Stimulated activated CD8-positive, alpha-beta memory T cell treated with anti-CD3 and anti-CD28 coated beads, Interleukin-4, amount 100 ng/mL, for 1 hour (primary cell): ENCODE measurements around the gene SLC2A1.

Experiments used
- DNase-seq, 2 donors: peaks; one replicate each; pipeline ENCODE4 v3.0.0-alpha.2; 2020; ENCODE audit warnings: low read depth in 2 of 2, low spot score in 1 of 2

Gene SLC2A1

DNA sequence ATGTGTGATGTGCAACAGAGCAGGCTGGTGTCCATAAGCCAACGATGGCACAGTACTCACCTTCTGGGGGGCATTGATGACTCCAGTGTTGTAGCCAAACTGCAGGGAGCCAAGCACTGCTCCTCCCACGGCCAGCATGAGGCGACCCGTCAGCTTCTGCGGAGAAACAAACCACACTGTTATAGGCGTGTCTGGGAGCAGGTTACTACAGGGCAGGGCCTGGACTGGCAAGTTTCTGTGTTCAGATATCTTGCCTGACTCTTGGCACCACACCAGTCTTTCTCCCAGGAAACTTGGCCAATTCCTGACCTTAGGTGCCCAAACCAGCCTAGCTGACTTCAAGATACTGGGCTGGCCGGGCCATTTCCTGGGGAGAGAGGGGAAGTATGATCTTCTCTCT, 15.5 kb downstream of the SLC2A1 start:
- no peak for DNase-seq

DNA sequence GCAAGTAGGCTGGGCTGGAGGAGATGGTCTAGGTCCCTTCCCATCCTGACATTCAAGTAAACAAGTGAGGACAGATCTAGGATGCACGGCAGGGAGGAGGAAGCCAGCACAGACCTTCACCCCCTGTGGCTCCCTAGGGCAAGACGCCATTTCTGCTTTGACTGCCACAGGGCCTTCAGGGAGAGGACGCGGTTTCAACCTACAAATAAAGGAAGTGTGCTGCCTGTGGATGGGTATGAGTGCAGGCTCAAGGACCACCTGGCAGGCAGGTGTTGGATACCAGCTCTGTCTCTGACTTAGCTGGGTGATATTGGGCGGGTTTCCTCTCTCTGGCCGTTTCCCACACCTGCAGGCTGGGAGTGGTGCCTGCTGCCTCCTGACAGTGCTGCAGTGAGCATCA, 16.2 kb downstream of the SLC2A1 start:
- no peak for DNase-seq

DNA sequence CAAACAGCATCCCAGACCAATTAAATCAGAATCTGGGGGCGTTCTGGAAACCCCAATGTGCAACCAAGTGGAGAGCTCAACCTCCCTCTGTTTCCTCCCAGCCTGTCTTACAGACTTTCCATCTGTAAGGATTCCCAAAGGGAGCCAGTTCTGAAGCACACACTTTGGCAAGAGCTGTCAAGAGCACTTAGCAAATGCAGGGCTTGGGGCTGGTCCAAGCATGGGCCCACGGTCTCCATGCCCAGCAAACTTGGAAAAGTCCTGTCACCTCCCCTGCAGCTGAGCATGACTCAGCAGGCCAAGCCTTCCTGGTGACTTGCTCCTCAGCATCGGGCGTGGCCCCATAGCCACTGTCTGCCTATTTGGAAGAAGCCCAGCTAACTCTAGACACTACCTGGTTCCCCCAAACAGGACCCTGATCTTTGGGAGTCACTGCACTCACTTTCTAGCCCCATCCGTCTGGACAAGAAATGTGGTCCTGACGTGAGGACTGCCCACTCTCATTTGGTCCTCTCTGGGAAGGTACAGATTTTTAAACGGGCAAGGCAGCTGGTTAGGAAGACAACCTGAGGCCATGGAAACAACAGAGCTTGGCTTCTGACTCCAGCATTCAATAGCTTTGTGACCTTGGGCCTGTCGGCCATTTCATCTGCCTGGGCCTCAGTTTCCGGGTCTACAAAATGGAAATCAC, 16.9 kb downstream of the SLC2A1 start:
- DNase-seq = no peak

DNA sequence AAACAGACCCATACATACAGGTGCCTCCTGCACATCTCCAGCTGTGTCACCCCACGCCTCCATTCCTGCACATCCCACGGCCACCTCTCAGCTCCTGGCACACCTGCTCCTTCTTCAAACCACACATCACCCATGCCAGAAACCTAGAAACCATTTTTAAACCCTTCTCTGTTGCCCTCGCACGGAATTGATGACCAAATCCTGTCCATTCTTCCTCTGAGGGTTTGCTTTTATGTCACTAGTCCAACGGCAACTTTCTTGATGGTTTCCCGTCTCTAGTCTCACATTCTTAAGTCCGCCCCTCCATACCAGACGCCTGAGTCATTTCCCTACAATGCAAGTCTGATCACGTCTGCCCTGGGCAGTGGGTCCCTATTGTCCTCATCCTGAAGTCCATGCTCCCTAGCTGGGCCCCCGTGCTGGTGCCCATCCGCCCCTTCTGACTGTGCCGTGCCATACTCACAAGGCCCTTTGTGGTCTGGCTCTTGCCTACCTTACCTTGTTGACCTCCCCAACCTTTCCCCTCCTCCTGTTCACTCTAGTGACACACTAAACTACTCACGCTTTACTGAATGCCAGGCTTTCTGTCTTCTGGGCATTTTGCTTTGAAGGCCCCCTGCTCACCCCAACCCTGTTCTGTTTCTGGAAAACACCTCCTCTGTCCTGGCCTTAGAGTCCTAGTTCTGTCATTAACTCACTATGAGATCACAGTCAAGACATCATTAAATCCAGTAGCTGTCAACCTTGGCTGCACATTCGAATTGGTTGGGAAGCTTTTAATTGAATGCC, 17.6 kb downstream of the SLC2A1 start:
- DNase-seq = no peak

DNA sequence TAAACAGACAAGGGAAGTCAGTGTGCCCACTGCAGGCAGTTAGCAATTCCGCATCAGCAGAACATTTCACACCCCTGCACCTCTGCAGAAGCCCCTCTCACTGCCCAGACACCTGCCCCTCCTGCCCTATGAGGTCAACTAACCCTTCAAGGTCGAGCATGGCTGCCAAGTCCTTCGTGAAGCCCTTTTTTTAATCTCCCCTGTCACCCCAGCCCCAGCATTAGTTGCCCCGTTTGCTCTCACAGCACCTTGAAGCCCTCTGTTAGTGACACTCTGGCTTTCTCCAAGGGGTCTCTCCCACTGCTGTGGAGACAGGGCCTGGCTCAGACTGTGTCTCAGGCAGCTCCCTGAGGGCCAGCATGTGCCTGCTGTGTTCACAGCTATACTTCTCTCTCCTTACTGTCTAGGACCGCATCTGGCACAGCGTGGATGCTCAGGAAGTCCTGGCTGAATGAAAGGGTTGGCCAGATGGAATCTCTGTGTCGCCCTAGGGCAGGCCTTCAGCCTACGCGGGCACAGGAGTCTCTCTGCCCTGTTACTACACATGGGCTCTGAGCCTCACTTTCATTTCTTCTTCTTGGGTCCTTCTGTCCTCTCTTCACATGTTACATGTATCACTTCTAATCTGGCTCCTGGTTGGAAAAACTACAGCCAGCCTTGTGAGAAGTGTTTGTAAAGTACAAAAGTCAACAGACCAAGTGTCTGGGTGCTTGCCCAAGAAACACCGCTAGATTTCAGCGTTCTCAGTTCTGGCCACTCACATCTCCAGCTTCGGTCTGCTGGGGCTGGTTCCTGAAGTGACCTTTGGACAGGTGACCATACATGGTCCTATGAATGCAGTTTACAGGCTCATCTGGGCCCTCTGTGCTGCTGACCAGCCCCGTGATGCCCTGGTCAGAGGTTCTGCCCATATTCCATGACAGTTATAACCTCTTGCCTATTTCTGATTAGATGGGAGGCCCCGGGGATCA, 19.7 kb downstream of the SLC2A1 start:
- no peak for DNase-seq

DNA sequence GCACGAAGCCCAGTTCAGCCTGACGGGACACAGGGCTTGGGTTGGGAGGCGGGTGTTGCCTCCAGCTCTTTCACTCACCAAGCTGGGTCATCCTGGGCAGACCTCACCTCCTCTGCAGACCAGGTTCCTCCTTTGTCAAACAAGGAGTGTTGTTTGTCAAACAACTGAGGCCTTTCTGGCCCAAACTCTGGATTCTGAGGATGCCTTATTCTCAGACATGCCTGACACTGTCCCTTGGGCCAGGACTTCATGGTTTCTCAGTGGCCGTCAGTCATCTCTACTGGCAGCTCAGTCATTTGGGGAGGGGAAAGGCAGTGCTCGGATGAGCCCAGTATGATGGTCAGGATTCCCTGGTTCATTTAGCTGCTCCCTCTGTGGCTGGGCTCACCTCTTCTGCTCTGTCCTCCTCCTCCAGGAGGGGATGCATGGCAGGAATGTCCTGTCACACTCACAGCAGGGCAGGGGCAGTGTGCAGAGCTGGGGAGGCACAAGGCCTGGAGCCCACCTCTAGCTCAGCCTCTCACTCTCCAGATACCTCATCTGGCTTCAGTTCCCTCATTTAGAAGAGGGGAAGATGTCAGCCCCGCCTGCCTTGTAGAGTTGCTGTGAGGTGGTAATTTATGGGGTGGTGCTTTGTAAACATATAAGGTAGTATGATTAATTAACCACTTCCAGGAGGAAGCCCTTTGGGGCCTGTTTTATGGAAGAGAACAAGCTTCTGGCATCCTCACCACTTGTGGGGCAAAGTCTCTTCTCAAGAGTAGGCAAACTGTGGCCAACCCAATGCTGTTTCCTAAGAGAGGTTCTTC, 20.6 kb downstream of the SLC2A1 start:
- no peak for DNase-seq

DNA sequence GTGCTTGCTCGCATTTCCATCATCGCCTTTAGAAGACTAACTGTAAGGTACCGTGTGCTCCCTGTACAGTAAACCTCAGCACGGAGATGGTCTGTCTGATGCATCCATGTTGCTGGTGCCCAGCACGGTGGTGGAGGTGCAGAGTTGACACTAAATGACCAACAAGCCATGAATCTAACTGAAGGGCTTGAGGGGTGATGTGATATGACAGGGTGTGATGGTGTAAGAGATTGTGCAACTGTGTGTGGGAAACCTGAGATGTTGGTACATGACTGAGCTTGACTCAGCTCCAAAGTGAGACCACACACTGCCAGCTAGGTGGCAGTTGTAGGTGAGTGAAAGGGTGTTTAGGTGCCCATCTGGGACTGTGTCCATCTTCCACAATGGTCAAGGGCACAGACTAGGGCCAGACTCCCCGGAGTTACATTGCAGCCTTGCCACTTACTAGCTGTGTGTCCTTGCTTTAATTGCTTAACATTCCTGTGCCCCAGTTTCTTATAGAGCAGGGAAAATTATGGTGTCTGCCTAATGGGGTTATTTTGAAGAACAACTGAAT, 21.4 kb downstream of the SLC2A1 start:
- DNase-seq = no peak

DNA sequence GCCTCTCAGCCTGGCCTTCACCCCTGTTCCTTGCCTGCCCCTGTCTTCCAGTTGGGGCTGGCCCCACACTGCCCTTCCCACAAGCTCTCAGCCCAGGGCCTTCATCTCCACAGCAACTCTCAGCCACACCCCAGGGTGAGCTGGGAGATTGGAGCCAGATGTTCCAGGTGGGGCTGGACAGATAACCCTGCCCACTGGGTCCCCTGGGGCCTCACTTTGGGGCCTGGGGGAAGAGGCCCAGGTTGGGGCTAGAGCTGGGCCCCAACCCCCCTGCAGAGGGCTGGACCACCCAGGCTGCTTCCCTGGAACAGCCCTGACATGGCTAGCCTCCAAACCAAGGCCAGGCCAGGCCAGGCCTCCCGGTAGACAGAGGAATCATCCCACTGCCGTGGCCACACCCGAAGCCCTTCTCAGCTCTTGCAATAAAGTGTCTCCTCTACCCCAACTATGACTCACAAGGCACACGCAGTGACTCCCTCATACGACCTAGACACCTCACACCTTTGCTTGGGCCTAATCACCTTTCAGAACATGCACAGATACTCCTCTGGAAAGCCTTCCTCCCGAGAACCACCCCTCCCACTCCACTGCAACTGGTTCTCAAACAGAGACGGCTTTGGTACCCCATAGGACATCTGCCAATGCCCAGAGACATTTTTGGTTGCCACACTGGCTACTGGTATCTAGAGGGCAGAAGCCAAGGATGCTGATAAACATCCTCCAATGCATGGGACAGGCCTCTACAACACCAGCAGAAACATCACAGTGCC, 22.2 kb downstream of the SLC2A1 start:
- DNase-seq = no peak

DNA sequence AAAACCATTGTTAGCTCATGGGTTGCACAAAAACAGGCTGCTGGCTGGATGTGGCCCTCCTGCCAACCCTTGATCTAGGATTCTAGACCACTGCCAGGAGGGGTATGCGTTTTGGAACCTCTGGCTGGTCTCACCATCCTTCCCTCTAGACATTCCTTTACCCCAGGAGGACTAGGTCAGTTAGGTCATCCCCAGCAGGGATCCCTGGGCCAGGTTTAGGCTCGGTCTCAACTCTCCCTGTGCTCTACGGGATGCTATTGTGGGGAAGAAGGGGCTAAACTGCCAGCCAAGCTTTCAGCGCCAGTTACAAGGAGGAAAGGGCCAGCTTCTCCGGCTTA, 22.7 kb downstream of the SLC2A1 start:
- no peak for DNase-seq

DNA sequence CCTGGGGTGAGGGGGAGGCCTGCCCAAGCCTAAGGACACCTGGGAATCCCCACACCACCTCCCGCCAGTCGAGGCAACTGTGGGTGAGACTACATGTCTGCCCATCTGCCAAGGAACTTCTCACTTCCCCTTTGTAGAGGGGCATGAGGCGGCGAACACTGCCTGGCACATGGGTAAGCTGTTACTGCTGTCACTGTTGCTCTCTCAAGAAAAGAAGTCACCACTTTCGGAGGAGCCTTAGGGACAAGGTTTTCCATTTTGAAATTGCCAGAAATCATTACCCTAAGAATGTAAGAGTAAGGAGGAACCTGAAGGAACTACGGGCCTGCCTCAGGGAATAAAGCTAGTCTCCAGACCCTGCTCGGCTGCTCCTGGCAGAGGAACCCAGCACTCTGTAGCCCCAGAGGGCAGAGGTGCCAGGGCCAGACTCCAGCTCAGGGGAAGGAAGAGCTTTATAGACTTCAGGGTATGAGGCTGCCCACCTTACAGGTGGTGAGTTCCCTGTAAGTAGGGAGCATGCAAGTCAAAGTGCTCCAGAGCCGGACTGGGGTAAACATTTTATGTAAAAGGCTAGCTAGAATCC, 23.3 kb downstream of the SLC2A1 start:
- DNase-seq = no peak

DNA sequence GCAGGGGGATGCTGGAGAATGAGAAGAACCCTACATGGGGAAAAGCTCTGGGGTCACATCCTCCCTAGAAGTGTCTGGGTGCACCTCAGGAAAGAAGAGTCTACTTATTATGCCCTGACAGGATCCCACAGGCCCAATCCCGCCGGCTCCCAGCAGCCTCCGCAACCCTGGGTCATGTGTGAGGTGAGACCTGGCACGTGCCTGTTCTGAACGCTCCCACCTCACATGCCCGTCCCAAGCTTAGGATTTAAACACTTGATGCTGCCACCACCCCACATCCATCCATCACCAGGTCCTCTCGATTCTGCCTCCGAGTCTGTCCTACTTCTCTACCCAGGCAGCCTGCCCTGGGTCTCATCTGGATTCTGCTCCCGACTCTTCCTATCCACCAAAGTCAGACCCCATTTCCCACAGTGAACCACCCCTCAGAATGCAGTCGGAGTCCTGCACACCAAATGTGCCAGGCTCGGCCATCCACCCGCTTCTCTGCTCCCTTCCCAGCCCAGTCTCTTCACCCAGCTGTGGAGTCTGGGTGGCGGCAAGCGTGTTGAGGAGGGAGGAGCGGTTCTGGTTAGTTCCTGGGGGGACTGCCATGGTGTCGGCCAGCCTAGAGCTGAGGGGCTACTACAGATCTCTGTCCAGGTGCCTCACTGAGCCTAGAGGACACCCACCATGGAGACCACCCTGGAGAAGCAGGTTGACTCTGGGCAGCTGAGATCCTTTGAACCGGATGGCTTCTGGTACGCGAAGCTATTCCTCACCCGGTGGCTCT, 23.9 kb downstream of the SLC2A1 start:
- DNase-seq = no peak

DNA sequence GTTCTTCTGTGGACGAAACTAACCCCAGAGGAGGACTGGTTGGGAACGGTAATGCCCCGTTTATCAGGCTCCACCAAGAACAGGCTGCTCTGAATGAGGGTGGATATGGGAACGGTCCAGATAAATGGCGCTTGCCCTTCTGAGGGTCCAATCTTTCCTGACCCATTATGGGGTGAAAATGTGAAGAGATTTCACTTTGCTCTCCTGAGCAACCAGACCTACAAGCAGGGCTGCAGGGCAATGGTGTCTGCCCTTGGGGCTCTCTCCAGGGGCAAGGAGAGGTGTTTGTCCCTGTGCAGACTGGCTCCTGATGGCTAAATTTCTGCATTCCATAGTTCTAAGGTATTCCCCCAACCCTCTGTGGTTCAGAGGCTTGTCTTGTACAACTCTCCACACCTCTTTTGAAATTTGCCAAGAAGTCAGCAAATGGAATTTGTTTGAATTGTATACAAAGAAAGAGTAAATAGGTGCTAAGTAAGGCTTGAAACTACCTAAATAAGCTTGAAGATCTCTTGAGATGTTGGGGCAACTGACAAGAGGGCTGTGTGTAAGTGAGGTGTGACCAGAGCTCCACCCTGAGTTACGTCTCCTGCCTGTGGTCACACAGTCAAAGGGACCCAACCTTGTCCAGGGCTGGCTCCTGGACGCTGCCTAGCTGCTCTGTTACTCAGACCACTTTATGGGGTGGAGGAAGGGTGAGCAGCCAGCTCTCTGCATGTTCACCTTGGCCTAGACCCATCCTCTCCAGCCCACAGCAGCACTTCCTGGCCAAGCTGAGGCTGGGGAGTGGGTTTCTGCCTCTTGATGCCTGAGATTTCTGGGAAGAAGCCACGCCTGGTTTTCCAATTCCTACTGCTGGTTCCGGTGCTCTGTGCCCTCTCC, 24.8 kb downstream of the SLC2A1 start:
- no peak for DNase-seq

DNA sequence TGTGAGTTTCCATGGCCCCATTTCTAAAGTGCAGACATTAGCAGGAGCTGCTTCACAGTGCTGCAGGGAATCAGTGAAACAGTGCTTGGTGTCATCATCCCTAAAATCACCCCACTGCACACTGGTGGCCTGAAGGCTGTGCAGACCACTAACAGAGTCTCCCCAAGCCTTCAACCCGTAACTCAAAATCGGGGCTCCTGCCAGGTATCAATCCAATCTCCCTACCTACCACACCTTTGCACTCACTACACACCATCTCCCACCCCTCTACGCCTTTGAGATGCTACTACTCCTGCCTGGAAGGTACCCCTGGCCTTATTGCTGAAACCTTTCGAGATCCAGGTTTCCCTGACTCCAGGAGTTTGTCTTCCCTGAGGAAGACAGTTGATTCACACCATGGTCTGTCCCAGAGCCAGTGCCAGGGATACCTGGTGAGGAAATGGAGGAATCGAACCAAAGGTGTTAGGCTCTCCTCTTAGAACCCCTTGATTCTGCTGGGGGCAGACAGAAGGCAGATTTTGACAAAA, 25.5 kb downstream of the SLC2A1 start:
- DNase-seq = no peak

DNA sequence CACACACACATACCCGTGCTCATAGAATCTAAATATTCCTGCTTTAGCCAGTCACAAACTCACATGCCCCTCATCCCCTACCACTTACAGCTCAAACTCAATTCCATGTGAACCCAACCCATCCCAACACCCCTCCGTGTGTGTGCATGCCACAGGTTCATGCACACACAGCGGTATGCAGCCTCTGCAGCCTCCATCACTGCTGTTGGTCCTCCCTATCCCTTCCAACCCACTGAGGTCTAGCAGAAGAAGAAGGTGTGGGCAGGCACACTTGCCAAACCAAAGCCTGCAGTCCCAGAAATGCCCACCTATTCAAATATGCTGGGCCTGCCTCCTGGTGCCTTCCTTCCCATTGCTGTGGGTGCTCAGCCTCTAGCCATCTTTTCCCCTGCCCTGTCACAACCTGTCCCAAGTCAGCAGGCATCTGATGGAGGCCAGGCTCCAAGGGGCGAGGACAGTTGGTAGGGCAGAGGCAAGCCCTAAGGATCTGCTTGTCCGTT, 26.2 kb downstream of the SLC2A1 start:
- DNase-seq = no peak

DNA sequence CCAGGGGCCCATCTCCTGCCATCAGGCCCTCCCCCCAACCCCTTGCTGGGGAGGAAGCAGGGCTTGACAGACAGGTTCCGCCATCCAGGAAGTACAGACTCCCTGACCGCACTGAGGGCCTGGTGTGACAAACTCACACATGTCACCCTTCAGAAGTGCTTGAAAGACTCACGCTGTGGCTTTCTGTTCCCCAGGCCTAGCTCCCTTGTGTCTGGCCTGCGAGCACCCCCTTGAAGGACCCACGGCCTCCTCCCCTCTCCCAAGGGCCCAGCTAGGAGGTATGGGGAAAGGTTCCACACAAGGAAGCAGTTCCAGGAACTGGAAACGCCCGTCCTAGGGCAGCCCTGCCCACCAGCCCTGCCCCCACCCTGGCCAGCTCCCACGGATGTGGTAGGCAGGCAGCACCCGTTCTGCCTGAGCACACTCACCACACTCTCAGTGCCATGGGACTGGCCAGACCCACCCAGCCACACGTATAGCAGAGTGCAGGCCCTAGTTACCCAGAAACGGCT, 26.7 kb downstream of the SLC2A1 start:
- peak; percentile 54 to 55 for DNase-seq

DNA sequence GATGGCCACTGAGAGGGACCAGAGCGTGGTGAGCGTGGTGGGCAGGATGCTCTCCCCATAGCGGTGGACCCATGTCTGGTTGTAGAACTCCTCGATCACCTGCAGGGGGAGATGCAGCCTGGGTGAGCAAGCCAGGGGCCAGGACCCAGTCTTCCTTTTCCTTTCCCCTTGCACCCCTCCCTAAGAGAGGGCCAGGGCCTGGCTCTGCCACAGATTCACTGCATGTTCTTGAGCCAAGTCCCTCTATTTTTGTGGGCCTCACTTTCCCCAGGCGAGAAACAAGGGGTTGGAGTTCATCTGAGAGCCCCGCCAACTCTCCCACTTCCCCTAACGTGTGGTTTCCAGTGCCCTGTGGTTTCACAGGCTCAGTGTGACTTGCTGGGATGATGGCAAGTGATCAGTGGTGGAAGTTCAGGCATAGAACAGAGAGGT, 27.5 kb downstream of the SLC2A1 start:
- no peak for DNase-seq
